Glutamatergic neuron (in vitro differentiated cells): ENCODE measurements around the gene EMID1. TPM values are rescaled to one million over a fixed set of nuclear protein-coding genes. Genes with fewer than 3 reads are reported as not detected.

Experiments used
- DNase-seq: peaks from one replicate; pipeline ENCODE4 v3.0.0; 2022
- H3K27ac Mint-ChIP-seq: one replicate; pipeline ENCODE4 v1.8.0; 2020; ENCODE audit warnings: mild to moderate bottlenecking, mixed read lengths, inconsistent platforms; ENCODE audit not compliant: unreplicated experiment
- H3K27me3 Mint-ChIP-seq: one replicate; pipeline ENCODE4 v1.8.0; 2020; ENCODE audit warnings: mild to moderate bottlenecking, moderate library complexity, mixed read lengths, inconsistent platforms; ENCODE audit not compliant: unreplicated experiment
- H3K36me3 Mint-ChIP-seq: one replicate; pipeline ENCODE4 v1.8.0; 2020; ENCODE audit warnings: mild to moderate bottlenecking, mixed read lengths, inconsistent platforms; ENCODE audit not compliant: unreplicated experiment
- H3K4me1 Mint-ChIP-seq: one replicate; pipeline ENCODE4 v1.8.0; 2020; ENCODE audit warnings: mild to moderate bottlenecking, low read depth, mixed read lengths, inconsistent platforms; ENCODE audit not compliant: unreplicated experiment
- H3K4me3 Mint-ChIP-seq: one replicate; pipeline ENCODE4 v1.8.0; 2020; ENCODE audit warnings: mild to moderate bottlenecking, mixed read lengths, inconsistent platforms; ENCODE audit not compliant: unreplicated experiment
- H3K9me3 Mint-ChIP-seq: one replicate; pipeline ENCODE4 v1.8.0; 2020; ENCODE audit warnings: mild to moderate bottlenecking, moderate library complexity, mixed read lengths, inconsistent platforms; ENCODE audit not compliant: unreplicated experiment
- total RNA-seq: library from RNA; stranded (reverse); fragmentation: NEBNext Ultra II Directional; extraction: Animal tissue kit (Norgen Biotek cat#: 25700); gene quantifications from one replicate; pipeline ENCODE4 v1.2.1, GENCODE V29; 2021; ENCODE audit not compliant: unreplicated experiment
- TF ChIP-seq, protein P1 (sequence below): fragments of 200-600 bp; sonication (generic); IDR thresholded peaks from one replicate; pipeline ENCODE4 v1.5.0; 2021; ENCODE audit not compliant: partially characterized antibody, unreplicated experiment

The EMID1 gene
- total RNA-seq, 1 donor from 2014 or later, result 0.76 TPM

DNA sequence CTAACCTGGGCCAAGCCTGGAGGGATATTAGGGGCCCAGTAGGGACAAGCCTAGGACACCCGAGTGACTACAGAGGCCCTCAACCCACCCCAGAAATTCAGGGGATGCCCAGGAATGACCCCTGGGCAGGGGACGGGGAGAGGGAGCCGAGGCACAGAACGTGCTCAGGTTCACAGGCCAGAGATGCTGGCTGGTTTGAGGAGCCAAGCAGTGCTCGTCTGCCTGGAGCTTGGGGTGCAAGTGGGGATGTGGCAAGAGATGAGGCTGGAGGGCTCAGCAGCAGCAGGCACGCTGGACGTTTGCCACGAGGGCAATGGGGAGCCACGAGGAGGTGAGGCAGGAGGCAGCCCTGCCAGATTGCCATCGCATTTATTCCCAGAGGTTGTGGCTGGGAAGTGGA lies 34.0 kb upstream of the EMID1 start:
- Mint-ChIP-seq H3K4me3 (no peak overlapping the region), H3K27ac (no peak overlapping the region), H3K4me1 (no peaks in the 10 kb centered on the region), H3K36me3 (peaks cover 6% of the 10 kb centered on the region), H3K27me3 (peaks cover 8% of the 10 kb centered on the region), H3K9me3 (peaks cover 12% of the 10 kb centered on the region)
- TF ChIP-seq, protein P1, sequence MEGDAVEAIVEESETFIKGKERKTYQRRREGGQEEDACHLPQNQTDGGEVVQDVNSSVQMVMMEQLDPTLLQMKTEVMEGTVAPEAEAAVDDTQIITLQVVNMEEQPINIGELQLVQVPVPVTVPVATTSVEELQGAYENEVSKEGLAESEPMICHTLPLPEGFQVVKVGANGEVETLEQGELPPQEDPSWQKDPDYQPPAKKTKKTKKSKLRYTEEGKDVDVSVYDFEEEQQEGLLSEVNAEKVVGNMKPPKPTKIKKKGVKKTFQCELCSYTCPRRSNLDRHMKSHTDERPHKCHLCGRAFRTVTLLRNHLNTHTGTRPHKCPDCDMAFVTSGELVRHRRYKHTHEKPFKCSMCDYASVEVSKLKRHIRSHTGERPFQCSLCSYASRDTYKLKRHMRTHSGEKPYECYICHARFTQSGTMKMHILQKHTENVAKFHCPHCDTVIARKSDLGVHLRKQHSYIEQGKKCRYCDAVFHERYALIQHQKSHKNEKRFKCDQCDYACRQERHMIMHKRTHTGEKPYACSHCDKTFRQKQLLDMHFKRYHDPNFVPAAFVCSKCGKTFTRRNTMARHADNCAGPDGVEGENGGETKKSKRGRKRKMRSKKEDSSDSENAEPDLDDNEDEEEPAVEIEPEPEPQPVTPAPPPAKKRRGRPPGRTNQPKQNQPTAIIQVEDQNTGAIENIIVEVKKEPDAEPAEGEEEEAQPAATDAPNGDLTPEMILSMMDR, result no peak
- DNase-seq, result no peak

DNA sequence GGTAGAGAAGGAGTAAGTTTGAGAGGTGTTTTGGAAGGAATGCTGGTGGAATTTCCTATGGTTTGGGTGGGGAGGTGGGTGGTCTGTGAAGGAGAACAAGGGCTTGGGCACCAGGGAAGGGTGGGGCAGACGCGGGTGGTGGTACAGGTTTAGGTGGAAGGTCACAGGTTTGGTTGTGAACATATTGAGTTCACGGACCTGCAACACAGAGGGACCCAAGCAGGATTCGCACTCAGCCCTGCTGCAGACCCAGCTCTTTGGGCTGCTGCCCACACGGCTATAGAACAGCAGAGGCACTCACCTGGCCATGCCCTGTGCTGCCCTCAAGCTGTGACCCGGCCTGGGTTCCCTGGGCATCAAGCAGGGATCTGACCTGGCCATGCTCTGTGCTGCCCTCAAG lies 33.5 kb upstream of the EMID1 start:
- no peak overlapping the region for H3K4me3 Mint-ChIP-seq
- peaks cover 7% of the 10 kb centered on the region for H3K27me3 Mint-ChIP-seq
- H3K36me3 Mint-ChIP-seq, result peaks cover 6% of the 10 kb centered on the region
- TF ChIP-seq, protein P1, result no peak
- peaks cover 12% of the 10 kb centered on the region for H3K9me3 Mint-ChIP-seq
- H3K27ac Mint-ChIP-seq, result no peak overlapping the region
- H3K4me1 Mint-ChIP-seq, result no peaks in the 10 kb centered on the region
- no peak for DNase-seq

DNA sequence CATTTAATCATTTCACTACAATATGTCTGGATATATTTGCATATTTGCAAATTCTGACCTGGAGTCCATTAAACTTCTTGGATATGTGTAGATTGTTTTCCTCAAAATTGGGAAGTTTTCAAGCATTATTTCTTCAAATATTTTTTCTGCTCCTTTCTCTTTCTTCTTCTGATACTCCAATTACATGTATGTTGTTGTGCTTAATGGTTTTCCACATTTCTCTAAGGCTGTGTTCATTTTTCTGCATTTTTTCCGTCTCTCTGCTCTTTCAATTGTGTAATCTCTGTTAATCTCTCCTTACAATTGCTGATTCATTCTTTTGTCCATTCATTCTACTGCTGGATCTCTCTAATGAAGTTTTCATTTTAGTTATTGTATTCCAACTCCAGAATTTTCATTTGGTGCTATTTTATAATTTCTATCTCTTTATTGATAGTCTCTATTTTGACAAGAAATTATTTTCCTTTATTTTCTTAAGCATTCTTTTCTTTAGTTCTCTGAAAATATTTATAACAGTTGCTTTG lies 30.3 kb upstream of the EMID1 start:
- Mint-ChIP-seq H3K36me3 (peaks cover 6% of the 10 kb centered on the region), H3K27ac (no peak overlapping the region)

GRCh38 chr22:29183971-29184848 lies 21.5 kb upstream of the EMID1 start:
- DNase-seq, result no peak
- no peak overlapping the region for H3K4me3 Mint-ChIP-seq
- TF ChIP-seq, protein P1, result no peak
- no peak overlapping the region for H3K27ac Mint-ChIP-seq
- H3K36me3 Mint-ChIP-seq, result no peaks in the 10 kb centered on the region
- no peaks in the 10 kb centered on the region for H3K27me3 Mint-ChIP-seq
- no peaks in the 10 kb centered on the region for H3K4me1 Mint-ChIP-seq
- H3K9me3 Mint-ChIP-seq, result no peaks in the 10 kb centered on the region

More for the DNA sequence above, 30.3 kb upstream of the EMID1 start:
- H3K27me3 Mint-ChIP-seq, result peaks cover 4% of the 10 kb centered on the region
- peaks cover 10% of the 10 kb centered on the region for H3K9me3 Mint-ChIP-seq
- no peaks in the 10 kb centered on the region for H3K4me1 Mint-ChIP-seq
- no peak overlapping the region for H3K4me3 Mint-ChIP-seq
- DNase-seq, result no peak
- TF ChIP-seq, protein P1, result no peak

DNA sequence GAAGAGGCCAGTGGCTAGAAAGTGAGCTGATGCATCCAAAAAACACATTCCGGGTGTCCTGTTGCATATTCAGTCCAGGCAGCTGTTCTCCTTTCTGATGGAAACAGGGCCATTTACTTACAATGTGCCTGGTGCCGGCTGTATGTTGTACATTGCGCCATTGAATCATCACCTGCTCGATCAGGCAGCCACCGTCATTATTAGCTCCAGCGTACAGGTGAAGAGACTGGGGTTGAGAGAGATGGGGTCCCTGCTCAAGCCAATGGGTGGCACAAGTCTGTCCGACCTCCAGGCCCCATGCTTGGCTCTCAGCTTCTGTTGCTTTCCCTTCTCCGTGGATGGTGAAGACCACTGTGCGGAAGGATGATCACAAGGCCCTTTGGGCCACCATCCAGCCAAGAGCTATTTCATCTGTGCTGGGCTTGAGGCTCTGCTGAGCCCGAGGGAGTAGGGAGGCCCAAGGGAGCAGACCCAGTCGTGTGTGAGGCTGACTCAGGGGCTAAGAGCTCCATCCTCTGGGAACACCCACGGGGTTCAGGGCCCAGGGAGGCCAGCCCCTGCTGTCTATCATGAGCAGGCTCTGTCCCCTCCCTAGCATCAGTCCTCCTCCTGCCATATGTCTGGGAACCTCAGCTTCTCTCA lies 20.7 kb upstream of the EMID1 start:
- no peak for DNase-seq
- TF ChIP-seq, protein P1, result no peak
- no peak overlapping the region for H3K4me3 Mint-ChIP-seq
- H3K27me3 Mint-ChIP-seq, result no peaks in the 10 kb centered on the region
- H3K9me3 Mint-ChIP-seq, result no peaks in the 10 kb centered on the region
- no peaks in the 10 kb centered on the region for H3K4me1 Mint-ChIP-seq
- no peaks in the 10 kb centered on the region for H3K36me3 Mint-ChIP-seq
- H3K27ac Mint-ChIP-seq, result no peak overlapping the region
